H1 (cell line): ENCODE measurements around the gene TBCD. TPM values are rescaled to one million over a fixed set of nuclear protein-coding genes. Genes with fewer than 3 reads are reported as not detected.
"Not testable (repeated sequence)": the region's sequence is repeated elsewhere in the genome, so short reads cannot be mapped to it uniquely, and the experiment has no call there.

ENCODE experiments used
- CTCF ChIA-PET: fragments of 300-600 bp; sonication (Branson Sonifier 250); formaldehyde crosslinking; loops from one replicate; lab custom pipeline; 2021; ENCODE audit not compliant: partially characterized antibody; lab: Charles Lee
- POLR2A ChIA-PET: fragments of 300-600 bp; sonication (Branson Sonifier 250); formaldehyde crosslinking; loops from one replicate; lab custom pipeline; 2021; ENCODE audit warnings: inconsistent platforms; ENCODE audit not compliant: partially characterized antibody; lab: Charles Lee
- DNase-seq, 2 experiments: peaks; one replicate each; pipeline versions ENCODE4 v3.0.0 to v3.0.0-alpha.2; 2010 to 2022; ENCODE audit warnings: low spot score in 2 of 2, low read depth in 1 of 2, mixed read lengths in 1 of 2
- FAIRE-seq: peaks from 2 replicates; lab custom pipeline; 2011; peaks lifted over from hg19 to GRCh38; lab: Jason Lieb, UNC
- H2AFZ ChIP-seq: 2 replicates; pipeline ENCODE4 v1.8.1; 2012; ENCODE audit warnings: low read length, inconsistent platforms
- H2AK5ac ChIP-seq: 2 replicates; pipeline ENCODE4 v1.6.1; 2013; ENCODE audit warnings: low read depth, low read length
- H2BK120ac ChIP-seq: replicated peaks from 2 replicates; pipeline ENCODE3; 2013; ENCODE audit warnings: low read depth, low read length, inconsistent platforms
- H2BK12ac ChIP-seq: 2 replicates; pipeline ENCODE4 v1.6.1; 2013; ENCODE audit warnings: low read depth, low read length
- H2BK15ac ChIP-seq: 2 replicates; pipeline ENCODE4 v1.6.1; 2013; ENCODE audit warnings: low read length
- H2BK20ac ChIP-seq: 2 replicates; pipeline ENCODE4 v1.6.1; 2013; ENCODE audit warnings: low read length
- H2BK5ac ChIP-seq: 2 replicates; pipeline ENCODE4 v1.6.1; 2013; ENCODE audit warnings: low read depth, low read length
- H3K14ac ChIP-seq: 2 replicates; pipeline ENCODE4 v1.6.1; 2013; ENCODE audit warnings: inconsistent platforms; ENCODE audit not compliant: insufficient read length
- H3K18ac ChIP-seq: 2 replicates; pipeline ENCODE4 v1.6.1; 2013; ENCODE audit warnings: low read length; ENCODE audit errors: extremely low read depth
- H3K23ac ChIP-seq: 2 replicates; pipeline ENCODE4 v1.6.1; 2013; ENCODE audit warnings: inconsistent platforms; ENCODE audit not compliant: insufficient read length
- H3K23me2 ChIP-seq: 2 replicates; pipeline ENCODE4 v1.6.1; 2013; ENCODE audit warnings: low read depth, low read length
- H3K27ac ChIP-seq: 2 replicates; pipeline ENCODE4 v1.6.1; 2011; ENCODE audit warnings: low read depth, low read length, inconsistent platforms
- H3K27me3 ChIP-seq, 4 experiments: replicated peaks in 1 of 4; 1 replicate in 1 of 4; 2 replicates in 3 of 4; pipeline versions ENCODE4 v1.6.1 to v1.8.1; 2011 to 2013; ENCODE audit warnings: low read length in 3 of 4, mild to moderate bottlenecking in 3 of 4, inconsistent platforms in 2 of 4, mixed read lengths in 2 of 4, moderate library complexity in 1 of 4; ENCODE audit not compliant: control insufficient read depth in 3 of 4, insufficient read depth in 3 of 4; ENCODE audit errors: extremely low read depth in 1 of 4
- H3K36me3 ChIP-seq, 4 experiments: 2 replicates each; pipeline versions ENCODE4 v1.6.1 to v1.8.1; 2011 to 2013; ENCODE audit warnings: mild to moderate bottlenecking in 4 of 4, low read length in 3 of 4, moderate library complexity in 2 of 4, control low read depth in 1 of 4, inconsistent platforms in 1 of 4; ENCODE audit not compliant: insufficient read depth in 4 of 4, control insufficient read depth in 2 of 4
- H3K4ac ChIP-seq: replicated peaks from 2 replicates; pipeline ENCODE3; 2013; ENCODE audit warnings: low read length, low read depth, mixed read lengths, inconsistent platforms; ENCODE audit not compliant: insufficient read length
- H3K4me1 ChIP-seq, 4 experiments: replicated peaks in 1 of 4; 1 replicate in 1 of 4; 2 replicates in 3 of 4; pipeline versions ENCODE4 v1.6.1 to v1.8.1; 2011 to 2013; ENCODE audit warnings: low read length in 3 of 4, inconsistent platforms in 2 of 4, mixed read lengths in 1 of 4; ENCODE audit not compliant: insufficient read depth in 4 of 4, control insufficient read depth in 3 of 4
- H3K4me2 ChIP-seq, 2 experiments: 2 replicates each; pipeline versions ENCODE4 v1.6.1 to v1.8.1; 2011 to 2013; ENCODE audit warnings: low read depth in 2 of 2, low read length in 2 of 2, control low read depth in 1 of 2, inconsistent platforms in 1 of 2, mild to moderate bottlenecking in 1 of 2; ENCODE audit not compliant: insufficient read depth in 1 of 2
- H3K4me3 ChIP-seq, 4 experiments: fragments of 200-600, 300-600 bp in 1 of 4; sonication (generic), shearing (Covaris generic), sonication (Bioruptor Twin) in 1 of 4; 2 replicates each; pipeline versions ENCODE4 v1.5.1 to v1.8.1; 2011 to 2016; ENCODE audit warnings: low read length in 4 of 4, low read depth in 3 of 4, control low read depth in 2 of 4, inconsistent platforms in 2 of 4, mild to moderate bottlenecking in 2 of 4, mixed read lengths in 1 of 4, moderate library complexity in 1 of 4; ENCODE audit not compliant: insufficient read depth in 2 of 4; ENCODE audit errors: extremely low read depth in 1 of 4
- H3K56ac ChIP-seq: replicated peaks from 2 replicates; pipeline ENCODE3; 2013; ENCODE audit warnings: low read depth, mild to moderate bottlenecking, mixed read lengths, low read length, inconsistent platforms; ENCODE audit not compliant: insufficient read length
- H3K79me1 ChIP-seq: 2 replicates; pipeline ENCODE4 v1.6.1; 2013; ENCODE audit warnings: low read depth, low read length, control low read depth
- H3K79me2 ChIP-seq, 2 experiments: 2 replicates each; pipeline versions ENCODE4 v1.6.1 to v1.8.1; 2012 to 2013; ENCODE audit warnings: low read length in 2 of 2, mild to moderate bottlenecking in 2 of 2, inconsistent platforms in 1 of 2; ENCODE audit not compliant: insufficient read depth in 2 of 2, control insufficient read depth in 1 of 2
- H3K9ac ChIP-seq, 4 experiments: replicated peaks in 1 of 4; 1 replicate in 1 of 4; 2 replicates in 3 of 4; pipeline versions ENCODE4 v1.6.1 to v1.8.1; 2011 to 2013; ENCODE audit warnings: low read depth in 3 of 4, low read length in 3 of 4, control low read depth in 2 of 4, mild to moderate bottlenecking in 2 of 4, moderate library complexity in 2 of 4, inconsistent platforms in 1 of 4; ENCODE audit errors: extremely low read depth in 1 of 4
- H3K9me3 ChIP-seq, 2 experiments: 2 replicates each; pipeline versions ENCODE4 v1.6.1 to v1.8.1; 2012 to 2013; ENCODE audit warnings: mild to moderate bottlenecking in 2 of 2, moderate library complexity in 2 of 2, control low read depth in 1 of 2, inconsistent platforms in 1 of 2, low read depth in 1 of 2, low read length in 1 of 2, mixed read lengths in 1 of 2; ENCODE audit not compliant: insufficient read depth in 2 of 2
- H4K20me1 ChIP-seq, 2 experiments: replicated peaks in 1 of 2; 2 replicates each; pipeline versions ENCODE3 to v1.8.1; 2011 to 2013; ENCODE audit warnings: inconsistent platforms in 2 of 2, low read length in 2 of 2, mild to moderate bottlenecking in 1 of 2; ENCODE audit not compliant: insufficient read depth in 2 of 2, control insufficient read depth in 1 of 2
- H4K5ac ChIP-seq: 2 replicates; pipeline ENCODE4 v1.6.1; 2013; ENCODE audit warnings: low read length, low read depth, mixed read lengths, inconsistent platforms; ENCODE audit not compliant: insufficient read length
- H4K8ac ChIP-seq: 2 replicates; pipeline ENCODE4 v1.8.0; 2013; ENCODE audit warnings: mild to moderate bottlenecking, moderate library complexity, low read length, inconsistent platforms; ENCODE audit not compliant: insufficient read depth; ENCODE audit errors: extremely low read depth
- H4K91ac ChIP-seq: replicated peaks from 2 replicates; pipeline ENCODE3; 2013; ENCODE audit warnings: low read length, mixed read lengths, inconsistent platforms; ENCODE audit not compliant: insufficient read length
- WGBS, 2 experiments: shearing (Covaris generic) in 1 of 2; methylation state at CpG; one replicate each; pipeline versions ENCODE4 v1.1.6 to v1.1.7; 2013 to 2015; ENCODE audit warnings: low lambda C conversion rate in 2 of 2, mixed read lengths in 2 of 2, inconsistent platforms in 1 of 2, low coverage in 1 of 2, missing lambda C conversion rate in 1 of 2; ENCODE audit not compliant: insufficient replicate concordance in 2 of 2, insufficient coverage in 1 of 2, insufficient read length in 1 of 2; ENCODE audit errors: extremely low coverage in 1 of 2, missing lambda C conversion rate in 1 of 2; 5-methylcytosine and 5-hydroxymethylcytosine counted together
- polyA plus RNA-seq, 7 experiments: library from polyadenylated mRNA; depleted of rRNA in 3 of 7; stranded (reverse) in 5 of 7; unstranded in 2 of 7; fragments of >200 nt in 5 of 7; fragments of 200-250 nt in 2 of 7; gene quantifications; 1 replicate in 5 of 7; 2 replicates in 1 of 7; 4 replicates in 1 of 7; pipeline versions ENCODE4 v1.2.1 to v1.2.3, GENCODE V29; 2011 to 2013; ENCODE audit warnings: missing spikeins in 2 of 7, mixed read lengths in 2 of 7
- total RNA-seq: library from RNA; stranded (reverse); fragmentation: NEBNext Ultra II Directional; extraction: Animal tissue kit (Norgen Biotek cat#: 25700); gene quantifications from 2 replicates; pipeline ENCODE4 v1.2.1, GENCODE V29; 2021

The TBCD gene
- total and polyA plus RNA-seq, 2 of the 8 experiments (the other 6 are each of a cell fraction or from before 2014, with no cell fraction given) = 118 to 162 TPM

DNA sequence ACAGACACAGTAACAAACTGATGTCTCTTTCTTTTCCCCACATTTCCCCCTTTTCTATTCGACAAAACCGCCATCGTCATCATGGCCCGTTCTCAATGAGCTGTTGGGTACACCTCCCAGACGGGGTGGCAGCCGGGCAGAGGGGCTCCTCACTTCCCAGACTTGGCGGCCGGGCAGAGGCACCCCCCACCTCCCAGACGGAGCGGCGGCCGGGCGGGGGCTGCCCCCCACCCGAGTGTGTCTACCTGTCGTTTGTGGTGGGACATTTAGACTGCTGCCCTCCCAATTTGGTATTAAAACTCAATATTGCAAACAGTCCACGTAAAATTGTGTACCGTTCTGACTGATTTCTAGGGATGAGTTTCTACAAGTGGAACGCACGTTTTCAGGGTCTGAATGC is 22.6 kb downstream of the TBCD start:
- H3K4ac ChIP-seq, H3K18ac ChIP-seq, H3K79me1 ChIP-seq, H2BK20ac ChIP-seq, H3K23ac ChIP-seq, H3K27ac ChIP-seq, H4K5ac ChIP-seq, H4K91ac ChIP-seq, H3K4me3 ChIP-seq, H3K14ac ChIP-seq, H2BK15ac ChIP-seq, H3K9me3 ChIP-seq, POLR2A ChIA-PET, FAIRE-seq, H2AK5ac ChIP-seq, H3K23me2 ChIP-seq, H3K56ac ChIP-seq, H3K4me2 ChIP-seq, DNase-seq, H4K8ac ChIP-seq, H3K9ac ChIP-seq, H2BK12ac ChIP-seq, H3K4me1 ChIP-seq, H2AFZ ChIP-seq, H2BK120ac ChIP-seq, H2BK5ac ChIP-seq, H3K27me3 ChIP-seq: not testable (repeated sequence)
- peaks cover 9 to 24% (median 15%) of the 10 kb centered on the region in 4 experiments for H3K36me3 ChIP-seq
- CTCF ChIA-PET = interaction anchor here (0.8 to 2.1 kb wide), 17 partner anchors 9 to 324 kb away, joined by 3 to 11 read pairs (median 4); no protein-coding TSS in a partner anchor
- peaks cover 0 to 11% of the 10 kb centered on the region in 2 experiments; a peak in 1 of 4 replicates for H3K79me2 ChIP-seq
- H4K20me1 ChIP-seq = peaks cover 2 to 12% of the 10 kb centered on the region in 2 experiments
- 96% methylated on average over 17 of the region's 19 CpGs; no CpG with 5 or more reads in 1 of the 2 experiments for WGBS, 2 experiments
